Adrenal gland (tissue), 5 donors: Measurements from ENCODE around the gene ZNF697.

ENCODE experiments used
- POLR2A ChIP-seq, 2 donors: fragments of 450-650 bp; IDR thresholded peaks; one replicate each; pipeline ENCODE4 v1.6.1; 2017; ENCODE audit warnings: antibody characterized with exemption in 2 of 2, mild to moderate bottlenecking in 2 of 2, moderate library complexity in 1 of 2
- TF ChIP-seq, protein P1 (sequence below), 6 experiments: fragments of 450-650 bp in 4 of 6; fragments of 200-600 bp in 2 of 6; sonication (generic) in 1 of 6; IDR thresholded peaks; 1 replicate in 5 of 6; 2 replicates in 1 of 6; pipeline versions ENCODE4 v1.5.1 to v1.8.0; 2016 to 2021; ENCODE audit warnings: antibody characterized with exemption in 6 of 6, mild to moderate bottlenecking in 2 of 6, moderate library complexity in 1 of 6
- donor health status: DM: no; HTN: no; CAD: no.

DNA sequence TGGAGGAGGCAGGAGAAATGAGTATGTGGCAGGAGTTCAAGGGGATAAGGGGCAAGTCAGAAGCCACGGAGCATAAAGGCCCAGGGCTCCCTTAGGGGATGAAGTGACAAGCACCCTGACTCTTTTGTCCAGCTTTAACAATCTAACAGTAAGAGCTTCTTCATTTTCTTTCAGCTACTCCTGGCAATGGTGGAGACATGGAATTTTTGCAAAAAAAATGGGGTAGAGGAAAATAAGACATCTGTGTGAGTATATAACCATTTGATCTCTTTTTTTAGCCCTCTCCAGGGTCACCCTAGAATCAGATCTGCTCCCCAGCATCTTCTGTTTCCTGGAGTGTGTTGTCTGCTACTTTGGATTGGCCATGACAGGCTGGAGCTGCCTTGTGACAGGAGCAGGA, 47.1 kb downstream of the ZNF697 start:
- TF ChIP-seq, protein P1, sequence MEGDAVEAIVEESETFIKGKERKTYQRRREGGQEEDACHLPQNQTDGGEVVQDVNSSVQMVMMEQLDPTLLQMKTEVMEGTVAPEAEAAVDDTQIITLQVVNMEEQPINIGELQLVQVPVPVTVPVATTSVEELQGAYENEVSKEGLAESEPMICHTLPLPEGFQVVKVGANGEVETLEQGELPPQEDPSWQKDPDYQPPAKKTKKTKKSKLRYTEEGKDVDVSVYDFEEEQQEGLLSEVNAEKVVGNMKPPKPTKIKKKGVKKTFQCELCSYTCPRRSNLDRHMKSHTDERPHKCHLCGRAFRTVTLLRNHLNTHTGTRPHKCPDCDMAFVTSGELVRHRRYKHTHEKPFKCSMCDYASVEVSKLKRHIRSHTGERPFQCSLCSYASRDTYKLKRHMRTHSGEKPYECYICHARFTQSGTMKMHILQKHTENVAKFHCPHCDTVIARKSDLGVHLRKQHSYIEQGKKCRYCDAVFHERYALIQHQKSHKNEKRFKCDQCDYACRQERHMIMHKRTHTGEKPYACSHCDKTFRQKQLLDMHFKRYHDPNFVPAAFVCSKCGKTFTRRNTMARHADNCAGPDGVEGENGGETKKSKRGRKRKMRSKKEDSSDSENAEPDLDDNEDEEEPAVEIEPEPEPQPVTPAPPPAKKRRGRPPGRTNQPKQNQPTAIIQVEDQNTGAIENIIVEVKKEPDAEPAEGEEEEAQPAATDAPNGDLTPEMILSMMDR (IDR thresholded peaks at IDR 0.05), result no peak
- TF ChIP-seq POLR2A (IDR thresholded peaks at IDR 0.05), result no peak
